Thoracic aorta (tissue), 2 donors: ENCODE measurements around the gene ARL17A. TPM values are rescaled to one million over a fixed set of nuclear protein-coding genes. Genes with fewer than 3 reads are reported as not detected.
"Not testable (repeated sequence)": the region's sequence is repeated elsewhere in the genome, so short reads cannot be mapped to it uniquely, and the experiment has no call there.

Experiments
- ATAC-seq: fragments of 150-250 bp; one replicate; pipeline ENCODE4 v1.8.0; 2017; ENCODE audit warnings: low read depth; ENCODE audit not compliant: insufficient number of reproducible peaks, low FRiP score
- DNase-seq: peaks from one replicate; pipeline ENCODE4 v3.0.0-alpha.2; 2020; ENCODE audit warnings: low spot score
- H3K27ac ChIP-seq, 2 donors: fragments of 200-600 bp; sonication (generic); 1 replicate in 1 of 2; 2 replicates in 1 of 2; pipeline ENCODE4 v1.5.1; 2016; ENCODE audit warnings: mild to moderate bottlenecking in 2 of 2, moderate library complexity in 2 of 2
- H3K27me3 ChIP-seq: fragments of 200-600 bp; sonication (generic); replicated peaks from 2 replicates; pipeline ENCODE4 v1.6.0; 2016; ENCODE audit warnings: mild to moderate bottlenecking; ENCODE audit not compliant: insufficient read depth
- H3K36me3 ChIP-seq: fragments of 200-600 bp; sonication (generic); one replicate; pipeline ENCODE4 v1.5.1; 2016
- H3K4me1 ChIP-seq, 2 donors: fragments of 200-600 bp; sonication (generic); 1 replicate in 1 of 2; 2 replicates in 1 of 2; pipeline versions ENCODE4 v1.5.1 to v1.6.0; 2016; ENCODE audit warnings: low read depth in 2 of 2, mild to moderate bottlenecking in 1 of 2; ENCODE audit not compliant: control insufficient read depth in 1 of 2
- H3K4me3 ChIP-seq: fragments of 200-600 bp; sonication (generic); 2 replicates; pipeline ENCODE4 v1.5.1; 2016; ENCODE audit warnings: mild to moderate bottlenecking
- H3K9me3 ChIP-seq: fragments of 200-600 bp; sonication (generic); 2 replicates; pipeline ENCODE4 v1.5.1; 2016
- total RNA-seq, 2 donors: library from RNA; depleted of rRNA; stranded (reverse); fragments of >200 nt; gene quantifications; one replicate each; pipeline versions ENCODE4 v1.1.0 to v1.2.3, GENCODE V29; 2016

Gene ARL17A
- total RNA-seq, 2 donors from 2014 or later = 13.7 to 16.1 TPM

DNA sequence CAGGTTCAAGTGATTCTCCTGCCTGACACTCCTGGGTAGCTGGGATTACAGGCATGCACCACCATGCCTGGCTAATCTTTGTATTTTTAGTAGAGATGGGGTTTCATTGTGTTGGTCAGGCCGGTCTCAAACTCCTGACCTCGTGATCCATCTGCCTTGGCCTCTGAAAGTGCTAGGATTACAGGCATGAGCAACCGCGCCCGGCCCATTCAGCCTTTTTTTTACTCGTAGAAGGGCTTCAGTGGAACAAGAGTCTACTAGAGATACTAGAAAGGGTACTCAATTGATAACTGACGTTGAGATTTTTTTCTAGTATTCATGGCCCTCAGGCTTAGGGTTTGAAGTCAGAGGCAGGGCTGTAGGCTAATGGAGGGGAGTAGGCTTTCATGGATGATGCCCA is 73.6 kb downstream of the ARL17A start:
- H3K4me1 ChIP-seq, DNase-seq, ATAC-seq: not testable (repeated sequence)

DNA sequence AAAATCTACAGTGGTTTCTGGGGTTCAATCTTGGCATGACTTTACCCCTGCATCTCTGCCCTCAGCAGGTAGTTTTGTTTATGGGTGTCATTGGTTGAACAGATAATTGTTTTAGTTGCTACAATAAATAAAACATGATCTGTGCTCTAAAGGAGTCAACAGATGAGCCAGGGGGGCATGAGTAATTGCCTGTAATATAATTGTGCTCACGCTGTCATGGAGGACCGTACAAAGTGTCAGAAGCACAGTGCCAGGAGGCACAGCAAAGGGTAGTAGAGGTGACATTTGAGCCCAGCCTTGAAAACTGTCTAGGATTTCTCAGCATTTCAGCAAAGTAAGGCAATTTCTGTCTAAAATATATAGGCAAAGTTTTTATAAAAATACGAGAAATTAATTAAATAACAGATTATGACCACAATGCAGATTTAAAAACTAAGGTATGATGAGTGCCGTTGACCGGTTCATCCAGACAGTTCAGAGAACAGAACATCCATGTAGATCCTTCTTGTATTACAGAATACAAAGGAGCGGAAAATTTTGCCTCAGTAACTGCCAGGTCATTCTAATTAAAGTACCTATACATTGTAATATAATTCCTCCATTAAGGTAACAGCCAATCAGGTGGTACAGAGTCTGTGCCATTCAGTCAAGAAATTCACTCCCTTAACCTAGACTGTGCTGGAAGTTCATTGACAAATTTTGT is 79.9 kb downstream of the ARL17A start:
- not testable (repeated sequence) for ATAC-seq, DNase-seq, H3K36me3 ChIP-seq, H3K4me1 ChIP-seq, H3K4me3 ChIP-seq, H3K27ac ChIP-seq, H3K27me3 ChIP-seq, H3K9me3 ChIP-seq

More for the DNA sequence above, 73.6 kb downstream of the ARL17A start:
- H3K27ac ChIP-seq, H3K36me3 ChIP-seq, H3K27me3 ChIP-seq, H3K4me3 ChIP-seq, H3K9me3 ChIP-seq: not testable (repeated sequence)

DNA sequence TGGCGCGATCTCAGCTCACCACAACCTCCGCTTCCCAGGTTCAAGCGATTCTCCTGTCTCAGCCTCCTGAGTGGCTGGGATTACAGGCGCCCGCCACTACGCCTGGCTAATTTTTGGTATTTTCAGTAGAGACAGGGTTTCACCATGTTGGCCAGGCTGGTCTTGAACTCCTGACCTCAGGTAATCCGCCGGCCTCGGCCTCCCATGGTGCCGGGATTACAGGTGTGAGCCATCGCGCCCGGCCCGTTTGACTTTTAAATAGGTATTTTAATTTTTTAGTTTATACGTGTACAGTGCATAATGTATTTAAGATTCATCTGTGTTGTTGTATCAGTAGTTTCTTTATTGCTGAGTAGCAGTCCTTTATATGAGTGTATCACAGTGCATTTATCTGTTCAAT is 87.5 kb downstream of the ARL17A start:
- not testable (repeated sequence) for H3K27me3 ChIP-seq, H3K4me1 ChIP-seq, H3K27ac ChIP-seq, H3K4me3 ChIP-seq, H3K36me3 ChIP-seq, H3K9me3 ChIP-seq, DNase-seq, ATAC-seq

DNA sequence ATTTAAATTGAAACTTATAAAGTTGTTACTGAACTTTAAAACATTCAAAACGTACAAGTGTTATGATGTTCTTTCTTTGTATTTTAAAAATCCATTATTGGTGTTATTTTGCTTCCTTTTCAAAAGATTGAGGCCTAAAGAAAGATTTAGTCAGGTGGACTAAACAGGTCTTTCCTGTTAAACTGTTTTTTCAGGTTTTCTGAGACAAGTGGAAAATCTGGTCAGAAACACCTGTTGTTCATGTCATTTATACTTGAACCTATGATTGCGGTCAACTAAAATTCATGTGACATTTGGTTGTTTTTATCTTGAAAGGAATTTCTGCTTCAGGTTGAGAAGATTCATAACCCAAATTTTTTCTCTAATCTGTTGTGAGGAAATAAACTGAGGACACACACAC is 98.2 kb downstream of the ARL17A start:
- not testable (repeated sequence) for H3K4me3 ChIP-seq, ATAC-seq, H3K9me3 ChIP-seq, H3K27ac ChIP-seq, H3K4me1 ChIP-seq, DNase-seq, H3K27me3 ChIP-seq, H3K36me3 ChIP-seq

DNA sequence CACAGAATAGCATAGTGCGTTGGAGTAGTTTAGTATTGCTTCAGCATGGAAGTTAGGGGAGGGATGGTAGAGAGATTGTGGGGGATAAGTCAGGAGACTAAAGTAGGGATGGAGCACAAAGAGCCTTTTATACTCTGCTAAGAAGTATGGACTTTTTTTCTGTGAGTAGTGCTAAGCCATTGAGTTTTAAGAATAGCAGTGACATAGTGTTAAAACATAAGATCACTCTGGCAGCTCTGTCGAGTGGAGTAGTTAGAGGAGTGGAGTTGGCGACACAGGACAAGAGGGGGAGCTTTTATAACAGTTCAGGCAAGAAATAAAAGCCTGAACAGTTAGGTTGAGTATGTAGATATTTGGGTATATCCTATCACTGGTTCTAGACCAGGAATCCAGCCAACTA is 100.7 kb downstream of the ARL17A start:
- DNase-seq, H3K27me3 ChIP-seq, ATAC-seq, H3K4me3 ChIP-seq, H3K9me3 ChIP-seq, H3K27ac ChIP-seq, H3K4me1 ChIP-seq, H3K36me3 ChIP-seq: not testable (repeated sequence)

DNA sequence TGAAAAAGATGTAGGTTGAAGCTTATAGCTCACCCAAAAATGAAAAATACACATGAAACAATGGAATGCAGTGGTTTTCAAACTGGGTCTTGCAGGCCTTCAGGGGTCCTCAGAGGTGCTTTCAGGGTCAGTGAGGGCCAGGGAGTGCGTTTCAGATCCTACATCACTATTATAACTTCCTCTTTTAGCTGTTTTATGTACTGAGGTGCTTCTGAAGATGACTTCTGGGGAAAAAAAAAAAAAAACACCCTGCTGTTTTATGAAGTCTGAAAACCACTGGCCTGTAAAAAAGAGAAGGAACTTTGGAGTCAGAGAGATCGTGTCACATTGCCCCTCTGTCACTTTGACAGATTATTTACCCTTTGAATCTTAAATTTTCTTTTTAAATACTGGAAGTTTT is 103.9 kb downstream of the ARL17A start:
- H3K36me3 ChIP-seq, H3K4me1 ChIP-seq, H3K4me3 ChIP-seq, H3K27me3 ChIP-seq, H3K27ac ChIP-seq, ATAC-seq, H3K9me3 ChIP-seq, DNase-seq: not testable (repeated sequence)

DNA sequence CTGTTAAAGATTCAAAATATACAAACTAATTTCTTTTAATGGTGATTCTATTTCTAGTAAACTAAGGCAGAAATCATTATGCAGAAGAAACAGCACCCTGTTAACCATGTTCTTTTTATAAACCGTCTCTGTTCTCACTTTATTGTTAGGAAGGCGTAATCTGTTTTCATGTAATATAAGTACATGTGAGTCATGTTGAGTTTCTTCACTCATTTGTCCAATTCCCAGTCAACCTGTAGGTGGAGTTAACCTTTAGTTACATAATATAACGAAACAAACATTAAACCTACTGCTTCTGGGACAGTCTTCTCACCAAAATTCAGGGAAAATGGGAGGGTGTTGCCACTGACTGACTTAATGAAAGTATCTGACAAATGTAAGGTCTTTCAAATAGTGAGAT is 105.0 kb downstream of the ARL17A start:
- H3K4me1 ChIP-seq, H3K36me3 ChIP-seq, DNase-seq, H3K4me3 ChIP-seq, H3K27ac ChIP-seq, H3K27me3 ChIP-seq, ATAC-seq, H3K9me3 ChIP-seq: not testable (repeated sequence)

DNA sequence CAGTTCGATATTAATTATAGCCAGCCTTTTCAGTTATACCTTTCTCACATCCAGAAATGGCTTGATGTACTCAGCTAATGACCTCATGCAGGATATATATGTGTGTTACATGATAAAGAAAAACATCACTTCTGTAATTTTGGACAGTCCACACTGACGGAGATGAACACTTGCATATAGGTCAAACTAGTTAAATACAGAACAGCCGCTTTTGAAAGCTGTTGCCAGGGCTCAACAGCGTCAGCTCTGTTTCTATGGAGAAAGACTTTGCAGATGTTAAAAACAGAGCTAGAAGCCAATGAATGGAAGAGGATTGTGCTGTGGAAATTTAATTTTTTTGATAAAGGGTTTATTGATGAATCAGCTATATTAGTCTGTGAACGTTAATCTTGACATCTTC is 111.9 kb downstream of the ARL17A start:
- H3K27ac ChIP-seq, H3K27me3 ChIP-seq, H3K4me3 ChIP-seq, H3K4me1 ChIP-seq, H3K9me3 ChIP-seq, H3K36me3 ChIP-seq, ATAC-seq, DNase-seq: not testable (repeated sequence)

Other genes with a start within 250 kb of the ARL17A start
- 10 to 100 TPM; 21.4 to 28.3 TPM for gene ARL17B, start 217.9 kb downstream of the ARL17A start, total RNA-seq
- gene LRRC37A2, start 67.2 kb downstream of the ARL17A start, total RNA-seq = 10 to 100 TPM; 11.1 to 14.3 TPM
- gene NSF, start 11.0 kb upstream of the ARL17A start, total RNA-seq = 10 to 100 TPM; 27.2 to 27.9 TPM
- gene WNT3, start 239.0 kb upstream of the ARL17A start, total RNA-seq = under 1 TPM; 0.27 to 0.35 TPM